A549 treated with CORT108297 at 1 μM for 4 hours (cell line): ENCODE data around the gene QDPR. TPM values are rescaled to one million over a fixed set of nuclear protein-coding genes. Genes with fewer than 3 reads are reported as not detected.

Experiments used
- total RNA-seq: library from RNA; stranded (reverse); fragments of 200-300 nt; extraction: Qiagen RNA extraction; gene quantifications from 5 replicates; pipeline ENCODE4 v1.2.3, GENCODE V29; 2022

QDPR gene
- total RNA-seq, result 47.9 to 58.4 TPM (median 49.1 TPM) in 5 replicates

GRCh38 chr4:17511950-17512795 is at the start of gene QDPR:
TSS of gene QDPR (minus strand) at chr4:17512090. CDS start at chr4:17512054, 36 bp downstream.

GRCh38 chr4:17514865-17515264 is 3.0 kb upstream of the QDPR start, which contains the start of gene CLRN2:
TSS of gene CLRN2 (plus strand) at chr4:17515165. CDS start at chr4:17515267, 102 bp downstream.

Other genes with a start within 250 kb of the QDPR start
- not detected in 5 replicates for gene CLRN2, start 3.1 kb upstream of the QDPR start, total RNA-seq
- gene LAP3, start 65.1 kb upstream of the QDPR start, total RNA-seq, result 31.6 to 43.6 TPM (median 33.4 TPM) in 5 replicates
- 27.0 to 42.2 TPM (median 32.3 TPM) in 5 replicates for gene MED28, start 102.6 kb upstream of the QDPR start, total RNA-seq